ENCODE measurements around the gene SH3PXD2B. TPM values are rescaled to one million over a fixed set of nuclear protein-coding genes. Genes with fewer than 3 reads are reported as not detected.

The SH3PXD2B gene
- total RNA-seq, 1 experiment from 2014 or later, result 12.9 TPM

- Mint-ChIP-seq H3K4me1 (ENCODE audit: low read depth, unreplicated experiment) (no peaks in the 10 kb centered on the region), H3K27ac (ENCODE audit: unreplicated experiment) (no peak overlapping the region), H3K36me3 (ENCODE audit: insufficient read depth, unreplicated experiment) (no peaks in the 10 kb centered on the region), H3K27me3 (ENCODE audit: insufficient read depth, unreplicated experiment) (no peaks in the 10 kb centered on the region), H3K4me3 (ENCODE audit: unreplicated experiment) (no peak overlapping the region), H3K9me3 (ENCODE audit: unreplicated experiment) (no peaks in the 10 kb centered on the region)
- TF ChIP-seq, protein P1, sequence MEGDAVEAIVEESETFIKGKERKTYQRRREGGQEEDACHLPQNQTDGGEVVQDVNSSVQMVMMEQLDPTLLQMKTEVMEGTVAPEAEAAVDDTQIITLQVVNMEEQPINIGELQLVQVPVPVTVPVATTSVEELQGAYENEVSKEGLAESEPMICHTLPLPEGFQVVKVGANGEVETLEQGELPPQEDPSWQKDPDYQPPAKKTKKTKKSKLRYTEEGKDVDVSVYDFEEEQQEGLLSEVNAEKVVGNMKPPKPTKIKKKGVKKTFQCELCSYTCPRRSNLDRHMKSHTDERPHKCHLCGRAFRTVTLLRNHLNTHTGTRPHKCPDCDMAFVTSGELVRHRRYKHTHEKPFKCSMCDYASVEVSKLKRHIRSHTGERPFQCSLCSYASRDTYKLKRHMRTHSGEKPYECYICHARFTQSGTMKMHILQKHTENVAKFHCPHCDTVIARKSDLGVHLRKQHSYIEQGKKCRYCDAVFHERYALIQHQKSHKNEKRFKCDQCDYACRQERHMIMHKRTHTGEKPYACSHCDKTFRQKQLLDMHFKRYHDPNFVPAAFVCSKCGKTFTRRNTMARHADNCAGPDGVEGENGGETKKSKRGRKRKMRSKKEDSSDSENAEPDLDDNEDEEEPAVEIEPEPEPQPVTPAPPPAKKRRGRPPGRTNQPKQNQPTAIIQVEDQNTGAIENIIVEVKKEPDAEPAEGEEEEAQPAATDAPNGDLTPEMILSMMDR (IDR thresholded peaks at IDR 0.05; ENCODE audit: insufficient read depth in 1 of 2, low read depth in 1 of 2, low read length in 1 of 2, severe bottlenecking in 1 of 2, unreplicated experiment in 1 of 2), result no peak
- ChIA-PET CTCF (no interaction called here), POLR2A (no interaction called here)
- Histone ChIP-seq H3K27me3 (replicated peaks; ENCODE audit: control insufficient read depth, insufficient read depth, low read length) (no peaks in the 10 kb centered on the region), H3K4me1 (0 out of 2 replicates have a peak, but pooled peaks cover 7% of the 10 kb centered on the region), H3K9me3 (no peaks in the 10 kb centered on the region), H3K4me3 (ENCODE audit: low read depth, low read length) (no peak overlapping the region), H3K36me3 (ENCODE audit: control insufficient read depth, insufficient read depth, low read length) (no peaks in the 10 kb centered on the region)
- intact Hi-C loops (cut with micrococcal nuclease; ENCODE audit: unreplicated experiment), result no loop called here
- BruUV-seq (replicated peaks), result no TSS peak
- no peak for DNase-seq
Observed at GRCh38 chr5:172435362-172436077, 18.8 kb downstream of the SH3PXD2B start.

- no peaks in the 10 kb centered on the region for H3K36me3 Mint-ChIP-seq (ENCODE audit: insufficient read depth, unreplicated experiment)
- no peaks in the 10 kb centered on the region for H3K9me3 Mint-ChIP-seq (ENCODE audit: unreplicated experiment)
- no peak overlapping the region for H3K4me3 Mint-ChIP-seq (ENCODE audit: unreplicated experiment)
- H3K27me3 ChIP-seq (replicated peaks; ENCODE audit: control insufficient read depth, insufficient read depth, low read length), result no peaks in the 10 kb centered on the region
- no peak overlapping the region for H3K27ac Mint-ChIP-seq (ENCODE audit: unreplicated experiment)
- TF ChIP-seq, protein P1 (IDR thresholded peaks at IDR 0.05; ENCODE audit: insufficient read depth in 1 of 2, low read depth in 1 of 2, low read length in 1 of 2, severe bottlenecking in 1 of 2, unreplicated experiment in 1 of 2), result no peak
- no peaks in the 10 kb centered on the region for H3K4me1 Mint-ChIP-seq (ENCODE audit: low read depth, unreplicated experiment)
- H3K9me3 ChIP-seq, result no peaks in the 10 kb centered on the region
- CTCF ChIA-PET, result no interaction called here
- DNase-seq, result no peak
- intact Hi-C loops (cut with micrococcal nuclease; ENCODE audit: unreplicated experiment), result no loop called here
- no TSS peak for BruUV-seq (replicated peaks)
- POLR2A ChIA-PET, result no interaction called here
- H3K27me3 Mint-ChIP-seq (ENCODE audit: insufficient read depth, unreplicated experiment), result no peaks in the 10 kb centered on the region
- no peaks in the 10 kb centered on the region for H3K36me3 ChIP-seq (ENCODE audit: control insufficient read depth, insufficient read depth, low read length)
- H3K4me1 ChIP-seq, result 0 out of 2 replicates have a peak, but pooled peaks cover 7% of the 10 kb centered on the region
- no peak overlapping the region for H3K4me3 ChIP-seq (ENCODE audit: low read depth, low read length)
Observed at GRCh38 chr5:172434251-172434650, 20.1 kb downstream of the SH3PXD2B start.

- Mint-ChIP-seq H3K9me3 (ENCODE audit: unreplicated experiment) (no peaks in the 10 kb centered on the region), H3K27me3 (ENCODE audit: insufficient read depth, unreplicated experiment) (no peaks in the 10 kb centered on the region), H3K36me3 (ENCODE audit: insufficient read depth, unreplicated experiment) (no peaks in the 10 kb centered on the region), H3K4me3 (ENCODE audit: unreplicated experiment) (no peak overlapping the region), H3K4me1 (ENCODE audit: low read depth, unreplicated experiment) (no peaks in the 10 kb centered on the region), H3K27ac (ENCODE audit: unreplicated experiment) (no peak overlapping the region)
- DNase-seq, result no peak
- Histone ChIP-seq H3K4me1 (0 out of 2 replicates have a peak, but pooled peaks cover 7% of the 10 kb centered on the region), H3K27me3 (replicated peaks; ENCODE audit: control insufficient read depth, insufficient read depth, low read length) (no peaks in the 10 kb centered on the region), H3K36me3 (ENCODE audit: control insufficient read depth, insufficient read depth, low read length) (no peaks in the 10 kb centered on the region), H3K9me3 (no peaks in the 10 kb centered on the region), H3K4me3 (ENCODE audit: low read depth, low read length) (no peak overlapping the region)
- ChIA-PET CTCF (no interaction called here), POLR2A (no interaction called here)
- intact Hi-C loops (cut with micrococcal nuclease; ENCODE audit: unreplicated experiment), result no loop called here
- TF ChIP-seq, protein P1 (IDR thresholded peaks at IDR 0.05; ENCODE audit: insufficient read depth in 1 of 2, low read depth in 1 of 2, low read length in 1 of 2, severe bottlenecking in 1 of 2, unreplicated experiment in 1 of 2), result no peak
- BruUV-seq (replicated peaks), result no TSS peak
Observed at GRCh38 chr5:172433513-172433912, 20.8 kb downstream of the SH3PXD2B start.
